Natural killer cell (primary cell): ENCODE measurements around the gene TOP3B. TPM values are rescaled to one million over a fixed set of nuclear protein-coding genes. Genes with fewer than 3 reads are reported as not detected.

Source experiments
- ATAC-seq, 3 donors: fragments of 150-1000 bp in 2 of 3; fragments of 200-7000 bp in 1 of 3; cut with Tn5 transposase; 1 replicate in 1 of 3; 2 replicates in 2 of 3; pipeline ENCODE4 v1.10.0; 2021; ENCODE audit warnings: mild to moderate bottlenecking in 2 of 3, moderate library complexity in 2 of 3
- DNase-seq, 2 donors: peaks; one replicate each; pipeline versions ENCODE4 v3.0.0 to v3.0.0-alpha.2; 2013 to 2021; ENCODE audit warnings: mixed read lengths in 1 of 2
- H3K27ac ChIP-seq: one replicate; pipeline ENCODE4 v1.5.1; 2013; ENCODE audit warnings: mild to moderate bottlenecking, low read length
- H3K27me3 ChIP-seq: one replicate; pipeline ENCODE4 v1.6.1; 2013; ENCODE audit warnings: low read length; ENCODE audit not compliant: control insufficient read depth, insufficient read depth
- H3K36me3 ChIP-seq: one replicate; pipeline ENCODE4 v1.6.1; 2013; ENCODE audit warnings: low read length; ENCODE audit not compliant: control insufficient read depth, insufficient read depth
- H3K4me1 ChIP-seq: one replicate; pipeline ENCODE4 v1.6.1; 2013; ENCODE audit warnings: low read length; ENCODE audit not compliant: control insufficient read depth, insufficient read depth
- H3K4me3 ChIP-seq: one replicate; pipeline ENCODE4 v1.5.1; 2013; ENCODE audit warnings: low read length
- H3K9me3 ChIP-seq: one replicate; pipeline ENCODE4 v1.6.1; 2013; ENCODE audit warnings: low read length; ENCODE audit not compliant: control insufficient read depth, insufficient read depth
- H3K27ac Mint-ChIP-seq, 2 donors: one replicate each; pipeline ENCODE4 v1.8.0; 2022; ENCODE audit warnings: mild to moderate bottlenecking in 2 of 2, mixed read lengths in 2 of 2, moderate library complexity in 1 of 2
- H3K27me3 Mint-ChIP-seq, 2 donors: one replicate each; pipeline ENCODE4 v1.8.0; 2022; ENCODE audit warnings: low read depth in 2 of 2, mixed read lengths in 2 of 2
- H3K36me3 Mint-ChIP-seq: one replicate; pipeline ENCODE4 v1.8.0; 2022; ENCODE audit warnings: mixed read lengths
- H3K4me1 Mint-ChIP-seq, 2 donors: one replicate each; pipeline ENCODE4 v1.8.0; 2022; ENCODE audit warnings: mixed read lengths in 2 of 2
- H3K4me3 Mint-ChIP-seq: one replicate; pipeline ENCODE4 v1.8.0; 2022; ENCODE audit warnings: mild to moderate bottlenecking, moderate library complexity, mixed read lengths
- H3K9me3 Mint-ChIP-seq, 2 donors: one replicate each; pipeline ENCODE4 v1.8.0; 2022; ENCODE audit warnings: mixed read lengths in 2 of 2
- CTCF ChIP-seq: fragments of 200-600 bp; IDR thresholded peaks from one replicate; pipeline ENCODE4 v1.8.0; 2022; ENCODE audit warnings: antibody characterized with exemption
- WGBS: methylation state at CpG from one replicate; pipeline ENCODE4 v1.1.7; 2013; ENCODE audit warnings: missing lambda C conversion rate; ENCODE audit not compliant: insufficient coverage; 5-methylcytosine and 5-hydroxymethylcytosine counted together
- intact Hi-C: fragments of 100-400 bp; cut with micrococcal nuclease; formaldehyde crosslinking; loops from one replicate; pipeline ENCODE4 v1.14.2; 2022
- total RNA-seq, 4 donors: library from RNA; stranded (reverse); fragments of 120-200 nt in 1 of 4; gene quantifications; one replicate each; pipeline versions ENCODE4 v1.2.3 to v1.2.4, GENCODE V29; 2013 to 2022

The TOP3B gene
- 10 to 100 TPM; 45.8 to 66.0 (median 62.7) TPM for total RNA-seq
- 44.8 TPM for total RNA-seq (2013)

- Mint-ChIP-seq H3K9me3 (no peaks in the 10 kb centered on the region), H3K4me3 (peak within 1 kb of the TSS; percentile 94), H3K4me1 (peaks cover 28 to 47% of the 10 kb centered on the region in 2 donors), H3K27ac (peak within 1 kb of the TSS; percentile 70 to 90), H3K36me3 (no peaks in the 10 kb centered on the region), H3K27me3 (no peaks in the 10 kb centered on the region)
- peaks cover 20% of the 10 kb centered on the region for H3K4me1 ChIP-seq
- H3K4me3 ChIP-seq, result peak within 1 kb of the TSS; percentile 98
- peak; percentile 73 to 88 for DNase-seq
- no peak for TF ChIP-seq CTCF
- H3K27ac ChIP-seq, result peak within 1 kb of the TSS; percentile 81
- no peaks in the 10 kb centered on the region for H3K9me3 ChIP-seq
- no peaks in the 10 kb centered on the region for H3K27me3 ChIP-seq
- intact Hi-C loops, result no loop called here
- peak; percentile 87 to 99 (median 98) for ATAC-seq
- under 1% methylated on average over 54 of the region's 54 CpGs for WGBS
- H3K36me3 ChIP-seq, result peaks cover 3% of the 10 kb centered on the region
These were observed at the start of gene TOP3B for GRCh38 chr22:21982338-21982965. TOP3B (minus strand) TSS chr22:21982787; CDS start chr22:21975709, 7,078 bp downstream.

DNA sequence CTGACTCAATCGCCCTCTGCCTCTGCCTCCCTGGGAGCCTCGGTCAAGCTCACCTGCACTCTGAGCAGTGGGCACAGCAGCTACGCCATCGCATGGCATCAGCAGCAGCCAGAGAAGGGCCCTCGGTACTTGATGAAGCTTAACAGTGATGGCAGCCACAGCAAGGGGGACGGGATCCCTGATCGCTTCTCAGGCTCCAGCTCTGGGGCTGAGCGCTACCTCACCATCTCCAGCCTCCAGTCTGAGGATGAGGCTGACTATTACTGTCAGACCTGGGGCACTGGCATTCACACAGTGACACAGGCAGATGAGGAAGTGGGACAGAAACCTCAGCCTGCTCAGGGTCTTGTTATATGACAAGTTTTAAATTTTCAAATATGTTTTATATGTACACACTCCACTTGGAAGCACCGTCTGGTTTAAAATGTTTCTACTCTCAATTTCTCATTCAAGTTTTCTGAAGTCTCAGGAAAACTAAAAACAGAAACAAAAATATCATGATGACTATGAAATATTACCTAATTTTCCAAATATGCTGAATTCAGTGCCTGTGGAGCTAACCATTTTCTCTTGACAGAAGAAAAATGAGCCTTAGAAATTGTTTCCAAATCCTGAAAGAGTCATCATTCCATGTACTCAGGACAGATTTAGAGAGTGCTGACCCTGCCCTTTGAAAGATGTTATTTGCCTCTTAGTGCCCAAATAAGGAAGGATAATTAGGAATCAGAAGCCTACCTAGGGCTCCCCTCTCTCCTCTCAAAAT is 48.8 kb upstream of the TOP3B start:
- intact Hi-C loops, result no loop called here

DNA sequence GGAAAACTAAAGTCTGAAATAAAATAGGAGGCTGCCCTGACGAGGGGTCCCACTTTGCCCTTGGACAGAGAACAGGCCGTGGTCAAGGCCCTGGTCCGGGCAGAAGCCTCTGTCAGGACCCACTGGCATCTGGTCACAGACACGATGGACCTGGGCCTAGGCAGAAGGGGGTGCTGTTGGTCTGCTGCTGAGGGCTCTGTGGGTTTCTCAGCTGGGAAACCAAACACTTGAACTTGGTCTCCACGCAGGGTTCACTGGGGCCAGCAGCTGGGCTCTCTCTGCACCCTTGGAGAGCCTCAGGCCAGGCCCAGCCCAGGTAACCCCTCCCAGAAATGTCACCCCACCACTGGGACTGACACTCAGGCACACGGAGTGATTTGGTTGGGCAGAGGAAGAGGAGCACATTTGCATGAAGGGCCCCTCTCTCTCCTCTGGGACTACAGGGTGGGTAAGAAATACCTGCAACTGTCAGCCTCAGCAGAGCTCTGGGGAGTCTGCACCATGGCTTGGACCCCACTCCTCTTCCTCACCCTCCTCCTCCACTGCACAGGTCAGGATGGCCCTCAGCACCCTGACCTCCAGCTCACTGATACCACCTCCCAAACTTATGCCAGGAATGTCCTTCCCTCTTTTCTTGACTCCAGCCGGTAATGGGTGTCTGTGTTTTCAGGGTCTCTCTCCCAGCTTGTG is 48.1 kb upstream of the TOP3B start:
- H3K4me1 ChIP-seq, result peaks cover 12% of the 10 kb centered on the region
- Mint-ChIP-seq H3K27ac (no peak overlapping the region), H3K9me3 (no peaks in the 10 kb centered on the region), H3K27me3 (peaks cover 4 to 8% of the 10 kb centered on the region in 2 donors), H3K4me1 (no peaks in the 10 kb centered on the region), H3K36me3 (no peaks in the 10 kb centered on the region), H3K4me3 (no peak overlapping the region)
- H3K27me3 ChIP-seq, result no peaks in the 10 kb centered on the region
- ATAC-seq (no peak), DNase-seq (no peak)
- intact Hi-C loops, result no loop called here
- H3K9me3 ChIP-seq, result no peaks in the 10 kb centered on the region
- H3K27ac ChIP-seq, result no peak overlapping the region
- H3K4me3 ChIP-seq, result no peak overlapping the region
- WGBS, result 62% methylated on average over 7 of the region's 7 CpGs
- TF ChIP-seq CTCF, result no peak
- no peaks in the 10 kb centered on the region for H3K36me3 ChIP-seq

More for the DNA sequence above, 48.8 kb upstream of the TOP3B start:
- no peak for ATAC-seq
- Mint-ChIP-seq H3K27me3 (peaks cover 4 to 15% of the 10 kb centered on the region in 2 donors), H3K9me3 (no peaks in the 10 kb centered on the region), H3K36me3 (no peaks in the 10 kb centered on the region), H3K4me3 (no peak overlapping the region), H3K4me1 (no peaks in the 10 kb centered on the region), H3K27ac (no peak overlapping the region)
- no peaks in the 10 kb centered on the region for H3K27me3 ChIP-seq
- H3K27ac ChIP-seq, result no peak overlapping the region
- H3K36me3 ChIP-seq, result no peaks in the 10 kb centered on the region
- WGBS, result 65% methylated on average over 9 of the region's 9 CpGs
- H3K4me3 ChIP-seq, result no peak overlapping the region
- DNase-seq, result no peak
- H3K4me1 ChIP-seq, result peaks cover 5% of the 10 kb centered on the region
- TF ChIP-seq CTCF, result no peak
- no peaks in the 10 kb centered on the region for H3K9me3 ChIP-seq
